DND-41 (cell line): ENCODE data around the gene CDH23.

Experiments used
- EZH2 ChIP-seq: IDR thresholded peaks from 3 replicates; pipeline ENCODE4 v1.6.1; 2012; ENCODE audit warnings: borderline replicate concordance, low read depth, mild to moderate bottlenecking, moderate library complexity, low read length, inconsistent platforms; ENCODE audit not compliant: severe bottlenecking
- TF ChIP-seq, protein P1 (sequence below): IDR thresholded peaks from 2 replicates; pipeline ENCODE4 v1.5.1; 2012; ENCODE audit warnings: borderline replicate concordance, low read length, moderate library complexity, mild to moderate bottlenecking; ENCODE audit not compliant: poor library complexity, severe bottlenecking; ENCODE audit errors: extremely low read depth

DNA sequence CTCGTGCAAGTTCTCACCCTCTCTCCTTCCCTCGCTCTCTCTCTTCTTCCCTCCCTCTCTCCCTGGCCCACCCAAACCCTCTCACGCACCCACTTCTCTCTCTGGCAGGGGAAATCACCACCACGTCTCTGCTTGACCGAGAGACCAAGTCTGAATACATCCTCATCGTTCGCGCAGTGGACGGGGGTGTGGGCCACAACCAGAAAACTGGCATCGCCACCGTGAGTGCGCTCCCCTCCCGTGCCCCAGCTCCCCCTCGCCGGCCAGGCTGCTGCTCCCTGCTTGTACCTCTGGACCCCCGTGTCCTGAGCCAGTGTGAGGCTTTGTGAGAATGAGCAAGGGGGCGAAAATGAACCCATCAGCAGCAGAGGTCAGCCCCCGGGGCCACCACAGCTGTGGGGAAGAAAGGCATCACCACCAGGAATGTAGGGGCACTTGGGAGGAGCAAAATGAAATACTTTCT lies 297.4 kb downstream of the CDH23 start:
- TF ChIP-seq EZH2: no peak
- TF ChIP-seq, protein P1, sequence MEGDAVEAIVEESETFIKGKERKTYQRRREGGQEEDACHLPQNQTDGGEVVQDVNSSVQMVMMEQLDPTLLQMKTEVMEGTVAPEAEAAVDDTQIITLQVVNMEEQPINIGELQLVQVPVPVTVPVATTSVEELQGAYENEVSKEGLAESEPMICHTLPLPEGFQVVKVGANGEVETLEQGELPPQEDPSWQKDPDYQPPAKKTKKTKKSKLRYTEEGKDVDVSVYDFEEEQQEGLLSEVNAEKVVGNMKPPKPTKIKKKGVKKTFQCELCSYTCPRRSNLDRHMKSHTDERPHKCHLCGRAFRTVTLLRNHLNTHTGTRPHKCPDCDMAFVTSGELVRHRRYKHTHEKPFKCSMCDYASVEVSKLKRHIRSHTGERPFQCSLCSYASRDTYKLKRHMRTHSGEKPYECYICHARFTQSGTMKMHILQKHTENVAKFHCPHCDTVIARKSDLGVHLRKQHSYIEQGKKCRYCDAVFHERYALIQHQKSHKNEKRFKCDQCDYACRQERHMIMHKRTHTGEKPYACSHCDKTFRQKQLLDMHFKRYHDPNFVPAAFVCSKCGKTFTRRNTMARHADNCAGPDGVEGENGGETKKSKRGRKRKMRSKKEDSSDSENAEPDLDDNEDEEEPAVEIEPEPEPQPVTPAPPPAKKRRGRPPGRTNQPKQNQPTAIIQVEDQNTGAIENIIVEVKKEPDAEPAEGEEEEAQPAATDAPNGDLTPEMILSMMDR: no peak
